WTC11 (cell line): Measurements from ENCODE around the gene PCGF3. TPM values are rescaled to one million over a fixed set of nuclear protein-coding genes. Genes with fewer than 3 reads are reported as not detected.
A peak's percentile ranks its signal among the peaks of the same experiment; 100 is the strongest.

Source experiments
- ATAC-seq: fragments of 200-7000 bp; cut with Tn5 transposase; 2 replicates; pipeline ENCODE4 v1.10.0; 2021; ENCODE audit warnings: mild to moderate bottlenecking, moderate library complexity
- CTCF ChIA-PET: fragments of 300-600 bp; sonication (Branson Sonifier 250); formaldehyde crosslinking; loops from one replicate; lab custom pipeline; 2021; ENCODE audit warnings: antibody characterized with exemption; lab: Charles Lee
- POLR2A ChIA-PET: fragments of 350-600 bp; sonication (Branson Sonifier 250); formaldehyde crosslinking; loops from one replicate; lab custom pipeline; 2021; ENCODE audit warnings: antibody characterized with exemption; lab: Charles Lee
- DNase-seq: peaks from one replicate; pipeline ENCODE4 v3.0.0; 2021; ENCODE audit warnings: low spot score
- H3K27ac Mint-ChIP-seq: 2 replicates; pipeline ENCODE4 v1.8.0; 2021; ENCODE audit warnings: mixed read lengths
- H3K27me3 Mint-ChIP-seq: 2 replicates; pipeline ENCODE4 v1.8.0; 2021; ENCODE audit warnings: low read depth, mild to moderate bottlenecking, moderate library complexity, mixed read lengths
- H3K36me3 Mint-ChIP-seq: 2 replicates; pipeline ENCODE4 v1.8.0; 2021; ENCODE audit warnings: mixed read lengths
- H3K4me1 Mint-ChIP-seq: 2 replicates; pipeline ENCODE4 v1.8.0; 2022; ENCODE audit warnings: mixed read lengths
- H3K4me3 Mint-ChIP-seq: 2 replicates; pipeline ENCODE4 v1.8.0; 2021; ENCODE audit warnings: mild to moderate bottlenecking, moderate library complexity, mixed read lengths
- H3K9me3 Mint-ChIP-seq: 2 replicates; pipeline ENCODE4 v1.8.0; 2021; ENCODE audit warnings: mixed read lengths
- FOXP1 ChIP-seq: sonication (generic); formaldehyde crosslinking; IDR thresholded peaks from 2 replicates; pipeline ENCODE4 v1.8.0; 2022; ENCODE audit warnings: missing genetic modification reagents, mild to moderate bottlenecking, moderate library complexity, borderline replicate concordance
- GTF2I ChIP-seq: fragments of 250-450 bp; sonication (Bioruptor Pico); conservative IDR thresholded peaks from 2 replicates; pipeline ENCODE4 v1.4.0; 2021; ENCODE audit warnings: mild to moderate bottlenecking
- IRF2 ChIP-seq: sonication (generic); formaldehyde crosslinking; IDR thresholded peaks from 2 replicates; pipeline ENCODE4 v1.8.0; 2022; ENCODE audit warnings: low read depth, missing genetic modification reagents, borderline replicate concordance
- OVOL2 ChIP-seq: fragments of 250-450 bp; sonication (Bioruptor Pico); IDR thresholded peaks from 2 replicates; pipeline ENCODE4 v1.9.0; 2021; ENCODE audit warnings: mild to moderate bottlenecking, borderline replicate concordance
- SMAD3 ChIP-seq: sonication (generic); formaldehyde crosslinking; IDR thresholded peaks from 2 replicates; pipeline ENCODE4 v1.8.0; 2022; ENCODE audit warnings: missing genetic modification reagents, mild to moderate bottlenecking, borderline replicate concordance
- SMAD4 ChIP-seq: sonication (generic); formaldehyde crosslinking; IDR thresholded peaks from 2 replicates; pipeline ENCODE4 v1.8.0; 2022; ENCODE audit warnings: mild to moderate bottlenecking, missing genetic modification reagents
- SOX15 ChIP-seq: fragments of 250-450 bp; sonication (Bioruptor Pico); IDR thresholded peaks from 2 replicates; pipeline ENCODE4 v1.9.0; 2021; ENCODE audit warnings: mild to moderate bottlenecking
- SP1 ChIP-seq: sonication (generic); formaldehyde crosslinking; conservative IDR thresholded peaks from 2 replicates; pipeline ENCODE4 v1.8.1; 2022; ENCODE audit warnings: missing genetic modification reagents
- ZNF317 ChIP-seq: sonication (generic); formaldehyde crosslinking; IDR thresholded peaks from 2 replicates; pipeline ENCODE4 v1.8.1; 2023; ENCODE audit warnings: low read depth, mild to moderate bottlenecking, moderate library complexity, missing genetic modification reagents, borderline replicate concordance
- total RNA-seq: library from RNA; stranded (reverse); gene quantifications from 3 replicates; pipeline ENCODE4 v1.2.3, GENCODE V29; 2021

The PCGF3 gene
- total RNA-seq, 1 experiment from 2014 or later = 65.7 TPM

DNA sequence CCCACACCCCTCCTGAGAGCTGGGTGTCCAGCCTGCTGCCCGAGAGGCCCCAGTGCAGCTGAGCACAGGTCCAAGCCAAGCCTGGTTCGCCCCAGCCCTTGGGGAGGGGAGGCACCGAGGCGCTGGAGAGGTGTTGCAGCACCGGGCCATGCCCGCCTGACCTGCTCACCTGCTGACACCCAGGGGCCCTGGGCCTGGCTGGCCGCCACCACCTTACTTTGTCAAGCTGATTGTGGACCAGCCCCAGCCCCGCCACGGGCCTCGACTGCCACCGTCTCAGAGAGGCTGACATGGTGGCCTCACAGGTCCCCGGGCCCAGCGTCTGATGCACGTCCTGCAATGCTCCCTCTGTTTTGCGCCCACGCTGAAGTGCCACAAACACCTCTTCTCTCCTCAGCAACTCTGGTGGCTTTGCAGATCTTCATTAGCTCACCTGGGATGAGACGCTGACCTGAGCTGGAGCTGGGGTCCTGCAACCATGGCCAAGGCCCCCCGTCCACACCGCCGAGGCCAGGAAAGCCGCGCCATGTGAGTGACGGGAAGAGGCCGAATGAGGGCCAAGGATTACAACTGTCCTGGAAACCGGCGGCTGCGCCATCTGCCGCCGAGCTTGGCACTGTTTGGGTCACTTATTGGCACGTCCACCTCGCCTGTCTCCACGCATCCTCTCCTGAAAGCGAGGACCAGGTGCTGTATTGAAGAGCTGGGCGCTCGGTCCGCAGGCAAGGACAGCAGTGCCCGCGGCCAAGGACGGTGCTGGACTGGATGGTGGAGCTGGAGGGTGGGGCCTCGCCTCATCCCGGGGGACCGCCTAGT lies 112.7 kb downstream of the PCGF3 start:
- no peak for DNase-seq
- Mint-ChIP-seq H3K4me3 (no peak overlapping the region), H3K9me3 (no peaks in the 10 kb centered on the region), H3K36me3 (no peaks in the 10 kb centered on the region), H3K27me3 (peaks cover 97% of the 10 kb centered on the region), H3K4me1 (no peaks in the 10 kb centered on the region), H3K27ac (no peak overlapping the region)
- no peak for ATAC-seq
- CTCF ChIA-PET = interaction anchor here (1.4 to 1.6 kb wide), 2 partner anchors 11 to 76 kb away, joined by 5 read pairs; no protein-coding TSS in a partner anchor
- TF ChIP-seq OVOL2 (CRISPR knock-in tag) = no peak
- no peak for TF ChIP-seq ZNF317 (CRISPR knock-in tag)
- TF ChIP-seq SMAD4 (CRISPR knock-in tag) = no peak
- TF ChIP-seq SP1 = no peak
- TF ChIP-seq SOX15 (CRISPR knock-in tag) = no peak
- no peak for TF ChIP-seq FOXP1 (CRISPR knock-in tag)
- POLR2A ChIA-PET = no interaction called here

DNA sequence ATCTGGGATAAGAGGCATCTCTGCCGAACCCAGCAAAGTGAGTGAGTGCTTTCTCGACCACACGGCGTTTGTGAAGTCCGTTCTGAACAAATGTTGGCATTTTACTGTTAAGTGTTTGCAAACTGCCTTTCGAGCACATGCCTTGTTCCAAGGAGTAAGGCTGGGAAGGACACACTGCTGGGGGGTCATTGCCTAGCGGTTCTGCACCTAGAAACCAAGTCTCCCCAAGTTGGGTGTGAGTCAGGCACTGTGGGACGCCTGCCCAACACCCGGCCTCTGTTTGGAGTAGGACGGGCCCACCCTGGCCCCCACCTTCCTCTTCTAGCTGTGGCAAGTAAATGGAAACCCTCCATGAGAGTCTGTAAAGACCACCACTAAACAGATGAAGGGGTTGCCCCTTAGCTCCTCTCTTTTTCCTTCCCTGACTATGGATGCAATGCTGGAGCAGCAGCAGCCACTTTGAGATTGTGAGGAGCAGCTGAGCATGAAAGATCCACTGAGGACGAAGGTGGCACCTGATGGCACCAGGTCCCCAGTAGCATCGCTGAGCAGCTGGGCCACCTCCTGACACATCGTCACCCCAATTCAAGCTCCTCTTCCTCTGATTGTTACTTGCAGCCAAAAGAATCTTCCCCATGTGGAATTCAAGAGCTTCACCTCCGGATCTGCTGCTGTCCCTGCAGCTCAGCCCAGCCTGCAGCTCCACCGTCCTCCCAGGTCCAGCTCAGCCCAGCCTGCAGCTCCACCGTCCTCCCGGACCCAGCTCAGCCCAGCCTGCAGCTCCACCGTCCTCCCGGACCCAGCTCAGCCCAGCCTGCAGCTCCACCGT lies 114.0 kb downstream of the PCGF3 start:
- Mint-ChIP-seq H3K9me3 (no peaks in the 10 kb centered on the region), H3K4me1 (no peaks in the 10 kb centered on the region), H3K4me3 (no peak overlapping the region), H3K27me3 (peaks cover 97% of the 10 kb centered on the region), H3K36me3 (no peaks in the 10 kb centered on the region), H3K27ac (no peak overlapping the region)
- POLR2A ChIA-PET = interaction anchor here (1.2 kb wide), 1 partner anchor 38 kb away, joined by 3 read pairs; no protein-coding TSS in a partner anchor
- TF ChIP-seq SMAD3 (CRISPR knock-in tag) (no peak), IRF2 (CRISPR knock-in tag) (no peak), SOX15 (CRISPR knock-in tag) (no peak), GTF2I (0 out of 2 replicates have a peak, but pooled peaks have one; percentile 14)
- CTCF ChIA-PET = interaction anchor here (0.6 to 1.6 kb wide), 2 partner anchors 10 to 62 kb away, joined by 3 to 5 read pairs; no protein-coding TSS in a partner anchor
- ATAC-seq (no peak), DNase-seq (no peak)

Other genes with a start within 250 kb of the PCGF3 start
- gene ZNF721, start 206.7 kb upstream of the PCGF3 start, total RNA-seq = 84.1 to 100 TPM (median 89.6 TPM) in 3 replicates
- gene PIGG, start 206.6 kb upstream of the PCGF3 start, total RNA-seq = 46.0 to 53.8 TPM (median 51.0 TPM) in 3 replicates
- 0.14 to 0.31 TPM (median 0.16 TPM) in 3 replicates for gene TMEM271, start 129.5 kb upstream of the PCGF3 start, total RNA-seq
- gene PDE6B, start 80.3 kb upstream of the PCGF3 start, total RNA-seq = 7.1 to 13.1 TPM (median 13.0 TPM) in 3 replicates
- gene ATP5ME, start 31.6 kb upstream of the PCGF3 start, total RNA-seq = 458 to 478 TPM (median 468 TPM) in 3 replicates
- 12.1 to 22.2 TPM (median 14.8 TPM) in 3 replicates for gene MYL5, start 31.3 kb upstream of the PCGF3 start, total RNA-seq
- 5.8 to 6.8 TPM (median 6.7 TPM) in 3 replicates for gene SLC49A3, start 16.7 kb upstream of the PCGF3 start, total RNA-seq
- 1.5 to 3.5 TPM (median 2.0 TPM) in 3 replicates for gene CPLX1, start 120.3 kb downstream of the PCGF3 start, total RNA-seq
- gene GAK, start 226.5 kb downstream of the PCGF3 start, total RNA-seq = 108 to 121 TPM (median 108 TPM) in 3 replicates
- gene TMEM175, start 226.6 kb downstream of the PCGF3 start, total RNA-seq = 6.4 to 10.6 TPM (median 9.2 TPM) in 3 replicates